Spleen (tissue), 7 donors: ENCODE measurements around the gene PLEKHA7.

Experiments used
- CTCF ChIP-seq, 11 experiments: fragments of 200-600 bp in 7 of 11; fragments of 450-650 bp in 4 of 11; sonication (generic) in 4 of 11; IDR thresholded peaks in 8 of 11; conservative IDR thresholded peaks in 3 of 11; 1 replicate in 7 of 11; 2 replicates in 4 of 11; pipeline versions ENCODE4 v1.4.0 to v1.8.0; 2016 to 2021; ENCODE audit warnings: antibody characterized with exemption in 11 of 11, inconsistent platforms in 4 of 11, mild to moderate bottlenecking in 1 of 11
- POLR2A ChIP-seq, 3 donors: fragments of 450-650 bp; IDR thresholded peaks; one replicate each; pipeline ENCODE4 v1.5.1; 2017; ENCODE audit warnings: antibody characterized with exemption in 3 of 3, mild to moderate bottlenecking in 1 of 3
- POLR2AphosphoS5 ChIP-seq, 3 donors: sonication (generic); formaldehyde crosslinking; IDR thresholded peaks; one replicate each; pipeline ENCODE4 v1.5.1; 2017; ENCODE audit warnings: antibody characterized with exemption in 3 of 3
- donor health status: DM: no; HTN: no; CAD: no; lungs with moderate emphysema.
- donor health status: DM: no; HTN: no; CAD: no.
- donor health status: DM: no; HTN: no; CAD: no.

GRCh38 chr11:16794047-16794818 is 220.0 kb downstream of the PLEKHA7 start:
- TF ChIP-seq POLR2A (IDR thresholded peaks at IDR 0.05) (no peak), CTCF (IDR thresholded peaks at IDR 0.05 in 8 of 11, conservative IDR thresholded peaks at IDR 0.05 in 3 of 11) (no peak), POLR2AphosphoS5 (IDR thresholded peaks at IDR 0.05) (no peak)
